Natural killer cell (primary cell): Measurements from ENCODE around the gene PBOV1. TPM values are rescaled to one million over a fixed set of nuclear protein-coding genes. Genes with fewer than 3 reads are reported as not detected.

Experiments
- ATAC-seq, 3 donors: fragments of 150-1000 bp in 2 of 3; fragments of 200-7000 bp in 1 of 3; cut with Tn5 transposase; 1 replicate in 1 of 3; 2 replicates in 2 of 3; pipeline ENCODE4 v1.10.0; 2021; ENCODE audit warnings: mild to moderate bottlenecking in 2 of 3, moderate library complexity in 2 of 3
- DNase-seq, 2 donors: peaks; one replicate each; pipeline versions ENCODE4 v3.0.0 to v3.0.0-alpha.2; 2013 to 2021; ENCODE audit warnings: mixed read lengths in 1 of 2
- H3K27ac ChIP-seq: one replicate; pipeline ENCODE4 v1.5.1; 2013; ENCODE audit warnings: mild to moderate bottlenecking, low read length
- H3K27me3 ChIP-seq: one replicate; pipeline ENCODE4 v1.6.1; 2013; ENCODE audit warnings: low read length; ENCODE audit not compliant: control insufficient read depth, insufficient read depth
- H3K36me3 ChIP-seq: one replicate; pipeline ENCODE4 v1.6.1; 2013; ENCODE audit warnings: low read length; ENCODE audit not compliant: control insufficient read depth, insufficient read depth
- H3K4me1 ChIP-seq: one replicate; pipeline ENCODE4 v1.6.1; 2013; ENCODE audit warnings: low read length; ENCODE audit not compliant: control insufficient read depth, insufficient read depth
- H3K4me3 ChIP-seq: one replicate; pipeline ENCODE4 v1.5.1; 2013; ENCODE audit warnings: low read length
- H3K9me3 ChIP-seq: one replicate; pipeline ENCODE4 v1.6.1; 2013; ENCODE audit warnings: low read length; ENCODE audit not compliant: control insufficient read depth, insufficient read depth
- H3K27ac Mint-ChIP-seq, 2 donors: one replicate each; pipeline ENCODE4 v1.8.0; 2022; ENCODE audit warnings: mild to moderate bottlenecking in 2 of 2, mixed read lengths in 2 of 2, moderate library complexity in 1 of 2
- H3K27me3 Mint-ChIP-seq, 2 donors: one replicate each; pipeline ENCODE4 v1.8.0; 2022; ENCODE audit warnings: low read depth in 2 of 2, mixed read lengths in 2 of 2
- H3K36me3 Mint-ChIP-seq: one replicate; pipeline ENCODE4 v1.8.0; 2022; ENCODE audit warnings: mixed read lengths
- H3K4me1 Mint-ChIP-seq, 2 donors: one replicate each; pipeline ENCODE4 v1.8.0; 2022; ENCODE audit warnings: mixed read lengths in 2 of 2
- H3K4me3 Mint-ChIP-seq: one replicate; pipeline ENCODE4 v1.8.0; 2022; ENCODE audit warnings: mild to moderate bottlenecking, moderate library complexity, mixed read lengths
- H3K9me3 Mint-ChIP-seq, 2 donors: one replicate each; pipeline ENCODE4 v1.8.0; 2022; ENCODE audit warnings: mixed read lengths in 2 of 2
- CTCF ChIP-seq: fragments of 200-600 bp; IDR thresholded peaks from one replicate; pipeline ENCODE4 v1.8.0; 2022; ENCODE audit warnings: antibody characterized with exemption
- WGBS: methylation state at CpG from one replicate; pipeline ENCODE4 v1.1.7; 2013; ENCODE audit warnings: missing lambda C conversion rate; ENCODE audit not compliant: insufficient coverage; 5-methylcytosine and 5-hydroxymethylcytosine counted together
- intact Hi-C: fragments of 100-400 bp; cut with micrococcal nuclease; formaldehyde crosslinking; loops from one replicate; pipeline ENCODE4 v1.14.2; 2022
- total RNA-seq, 4 donors: library from RNA; stranded (reverse); fragments of 120-200 nt in 1 of 4; gene quantifications; one replicate each; pipeline versions ENCODE4 v1.2.3 to v1.2.4, GENCODE V29; 2013 to 2022

The PBOV1 gene
- total RNA-seq, 3 donors from 2014 or later (not counting 1 experiment from before 2014, with no cell fraction given) = not detected

- H3K27me3 Mint-ChIP-seq = peaks cover 9 to 27% of the 10 kb centered on the region in 2 donors
Observed at GRCh38 chr6:138227316-138227781, 9.1 kb upstream of the PBOV1 start.

DNA sequence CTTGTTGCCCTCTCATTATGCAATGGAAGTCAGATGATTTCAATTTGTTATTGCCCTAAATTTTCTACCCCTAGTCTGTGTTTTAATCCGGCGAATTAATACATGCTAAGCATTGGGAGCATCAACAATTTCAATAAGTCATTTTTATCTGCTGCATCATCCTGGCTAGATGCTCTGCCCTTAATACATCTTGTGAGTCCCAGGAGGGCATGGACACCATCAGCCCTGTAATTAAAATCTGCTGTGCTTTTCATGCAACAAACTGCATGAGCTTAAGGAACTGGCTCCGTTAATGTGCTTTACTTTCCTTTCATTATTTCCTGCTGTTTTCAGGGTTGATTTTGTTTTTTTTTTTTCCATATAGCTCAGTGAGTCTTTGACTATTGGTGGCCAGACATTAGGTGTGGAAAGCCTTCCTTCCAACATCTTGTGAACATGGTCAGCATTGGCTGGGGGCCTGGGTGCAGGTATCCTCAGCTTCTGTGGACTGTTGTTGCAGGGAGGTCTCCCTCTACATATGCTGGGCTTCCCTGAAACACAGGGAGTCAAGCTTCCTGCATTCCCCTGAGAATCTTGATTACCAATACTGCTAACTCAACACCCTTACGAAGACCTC lies 8.5 kb upstream of the PBOV1 start:
- Histone ChIP-seq H3K4me1 (no peaks in the 10 kb centered on the region), H3K27me3 (no peaks in the 10 kb centered on the region), H3K4me3 (no peak overlapping the region), H3K36me3 (no peaks in the 10 kb centered on the region), H3K27ac (no peak overlapping the region), H3K9me3 (no peaks in the 10 kb centered on the region)
- H3K9me3 Mint-ChIP-seq = no peaks in the 10 kb centered on the region
- WGBS = 93% methylated on average over 4 of the region's 4 CpGs
- no peak overlapping the region for H3K27ac Mint-ChIP-seq
- TF ChIP-seq CTCF = no peak
- H3K4me3 Mint-ChIP-seq = no peak overlapping the region
- no peaks in the 10 kb centered on the region for H3K4me1 Mint-ChIP-seq
- no peaks in the 10 kb centered on the region for H3K36me3 Mint-ChIP-seq
- DNase-seq = no peak
- H3K27me3 Mint-ChIP-seq = peaks cover 11 to 27% of the 10 kb centered on the region in 2 donors
- intact Hi-C loops = no loop called here
- ATAC-seq = no peak

More at GRCh38 chr6:138227316-138227781, 9.1 kb upstream of the PBOV1 start:
- no peaks in the 10 kb centered on the region for H3K9me3 ChIP-seq
- ATAC-seq (no peak), DNase-seq (no peak)
- H3K4me1 ChIP-seq = no peaks in the 10 kb centered on the region
- Mint-ChIP-seq H3K4me3 (no peak overlapping the region), H3K36me3 (no peaks in the 10 kb centered on the region), H3K4me1 (no peaks in the 10 kb centered on the region), H3K27ac (no peak overlapping the region), H3K9me3 (no peaks in the 10 kb centered on the region)
- no peak overlapping the region for H3K27ac ChIP-seq
- H3K4me3 ChIP-seq = no peak overlapping the region
- H3K27me3 ChIP-seq = no peaks in the 10 kb centered on the region
- intact Hi-C loops = no loop called here
- no peaks in the 10 kb centered on the region for H3K36me3 ChIP-seq
- no peak for TF ChIP-seq CTCF
- WGBS = 91% methylated on average over 8 of the region's 8 CpGs

DNA sequence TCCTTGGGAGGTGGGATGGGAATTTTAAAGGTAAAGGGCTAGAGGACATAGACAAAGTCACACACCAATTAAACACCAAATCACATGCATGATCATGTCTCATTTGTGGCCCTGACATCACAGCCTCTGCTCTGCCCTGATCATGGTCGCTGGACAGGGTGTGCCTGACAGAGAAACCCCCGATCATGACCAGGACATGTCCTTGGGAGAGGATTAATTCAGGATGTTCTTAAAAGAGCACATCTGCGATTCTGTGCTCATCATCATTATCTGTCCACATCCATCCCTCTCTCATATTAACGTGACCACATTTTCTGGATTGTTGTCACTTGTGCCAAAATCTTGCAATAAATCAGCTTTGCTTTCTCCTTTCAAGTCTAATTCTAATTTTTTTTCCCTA lies 7.7 kb upstream of the PBOV1 start:
- Mint-ChIP-seq H3K4me1 (no peaks in the 10 kb centered on the region), H3K9me3 (no peaks in the 10 kb centered on the region), H3K4me3 (no peak overlapping the region), H3K27ac (no peak overlapping the region), H3K36me3 (no peaks in the 10 kb centered on the region), H3K27me3 (peaks cover 11 to 25% of the 10 kb centered on the region in 2 donors)
- H3K27me3 ChIP-seq = no peaks in the 10 kb centered on the region
- H3K4me1 ChIP-seq = no peaks in the 10 kb centered on the region
- 85% methylated on average over 4 of the region's 4 CpGs for WGBS
- no peaks in the 10 kb centered on the region for H3K36me3 ChIP-seq
- DNase-seq (no peak), ATAC-seq (no peak)
- TF ChIP-seq CTCF = no peak
- H3K27ac ChIP-seq = no peak overlapping the region
- no peak overlapping the region for H3K4me3 ChIP-seq
- intact Hi-C loops = no loop called here
- H3K9me3 ChIP-seq = no peaks in the 10 kb centered on the region
